AG04449 (cell line): ENCODE results near the gene PPARD.

Experiments
- CTCF ChIA-PET: fragments of 350-600 bp; formaldehyde crosslinking; extraction: SDS; loops from one replicate; lab custom pipeline; 2021; ENCODE audit warnings: antibody characterized with exemption; lab: Yijun Ruan, JAX
- POLR2A ChIA-PET: fragments of 400-600, 350-600 bp; formaldehyde crosslinking; extraction: SDS; loops from one replicate; lab custom pipeline; 2020; ENCODE audit warnings: antibody characterized with exemption, inconsistent platforms; lab: Yijun Ruan, JAX
- DNase-seq: peaks from one replicate; pipeline ENCODE4 v3.0.0-alpha.2; 2010; ENCODE audit warnings: low read depth, low spot score
- H3K4me3 ChIP-seq: 2 replicates; pipeline ENCODE4 v1.5.1; 2011; ENCODE audit warnings: low read depth, mild to moderate bottlenecking, control low read depth, low read length
- CTCF ChIP-seq: IDR thresholded peaks from one replicate; pipeline ENCODE4 v1.5.1; 2011; ENCODE audit warnings: mild to moderate bottlenecking, moderate library complexity, low read length, control low read depth, inconsistent platforms; ENCODE audit not compliant: insufficient read depth; ENCODE audit errors: missing control alignments

Gene PPARD

GRCh38 chr6:35403544-35404442, 61.4 kb downstream of the PPARD start:
- POLR2A ChIA-PET, result no interaction called here
- CTCF ChIA-PET, result interaction anchor here (7.4 kb wide), 1 partner anchor 14 kb away, joined by 93 read pairs; no protein-coding TSS in a partner anchor

GRCh38 chr6:35406711-35407485, 64.5 kb downstream of the PPARD start:
- no peak for DNase-seq
- no peak overlapping the region for H3K4me3 ChIP-seq
- no peak for TF ChIP-seq CTCF
- ChIA-PET CTCF (interaction anchor here (0.9 to 25.2 kb wide), 4 partner anchors 11 to 64 kb away, joined by 4 to 349 read pairs (median 58); partner anchors contain the start of genes FANCE, PPARD and RPL10A), POLR2A (no interaction called here)

More at GRCh38 chr6:35403544-35404442, 61.4 kb downstream of the PPARD start:
- H3K4me3 ChIP-seq, result no peak overlapping the region
- no peak for DNase-seq
- no peak for TF ChIP-seq CTCF

GRCh38 chr6:35409245-35409644, 66.9 kb downstream of the PPARD start:
- POLR2A ChIA-PET, result no interaction called here
- CTCF ChIA-PET, result interaction anchor here (1.2 to 25.2 kb wide), 4 partner anchors 9 to 66 kb away, joined by 3 to 349 read pairs (median 58); partner anchors contain the start of genes FANCE and PPARD
- no peak for TF ChIP-seq CTCF

GRCh38 chr6:35410131-35410530, 67.8 kb downstream of the PPARD start:
- no peak overlapping the region for H3K4me3 ChIP-seq
- DNase-seq, result no peak
- CTCF ChIA-PET, result interaction anchor here (4.4 to 25.2 kb wide), 3 partner anchors 8 to 67 kb away, joined by 23 to 349 read pairs (median 93); partner anchors contain the start of genes FANCE and PPARD
- POLR2A ChIA-PET, result no interaction called here
- no peak for TF ChIP-seq CTCF

More at GRCh38 chr6:35409245-35409644, 66.9 kb downstream of the PPARD start:
- DNase-seq, result no peak
- no peak overlapping the region for H3K4me3 ChIP-seq

- CTCF ChIA-PET, result interaction anchor here (0.9 to 25.2 kb wide), 6 partner anchors 9 to 69 kb away, joined by 3 to 349 read pairs (median 7); partner anchors contain the start of genes FANCE and PPARD
- no peak for TF ChIP-seq CTCF
- no peak for DNase-seq
- no peak overlapping the region for H3K4me3 ChIP-seq
- POLR2A ChIA-PET, result no interaction called here
Measured at GRCh38 chr6:35411066-35411465, 68.7 kb downstream of the PPARD start.
